ENCODE measurements around the gene VIPR2. TPM values are rescaled to one million over a fixed set of nuclear protein-coding genes. Genes with fewer than 3 reads are reported as not detected.

VIPR2 gene
- total RNA-seq, 1 experiment from 2014 or later, result not detected

DNA sequence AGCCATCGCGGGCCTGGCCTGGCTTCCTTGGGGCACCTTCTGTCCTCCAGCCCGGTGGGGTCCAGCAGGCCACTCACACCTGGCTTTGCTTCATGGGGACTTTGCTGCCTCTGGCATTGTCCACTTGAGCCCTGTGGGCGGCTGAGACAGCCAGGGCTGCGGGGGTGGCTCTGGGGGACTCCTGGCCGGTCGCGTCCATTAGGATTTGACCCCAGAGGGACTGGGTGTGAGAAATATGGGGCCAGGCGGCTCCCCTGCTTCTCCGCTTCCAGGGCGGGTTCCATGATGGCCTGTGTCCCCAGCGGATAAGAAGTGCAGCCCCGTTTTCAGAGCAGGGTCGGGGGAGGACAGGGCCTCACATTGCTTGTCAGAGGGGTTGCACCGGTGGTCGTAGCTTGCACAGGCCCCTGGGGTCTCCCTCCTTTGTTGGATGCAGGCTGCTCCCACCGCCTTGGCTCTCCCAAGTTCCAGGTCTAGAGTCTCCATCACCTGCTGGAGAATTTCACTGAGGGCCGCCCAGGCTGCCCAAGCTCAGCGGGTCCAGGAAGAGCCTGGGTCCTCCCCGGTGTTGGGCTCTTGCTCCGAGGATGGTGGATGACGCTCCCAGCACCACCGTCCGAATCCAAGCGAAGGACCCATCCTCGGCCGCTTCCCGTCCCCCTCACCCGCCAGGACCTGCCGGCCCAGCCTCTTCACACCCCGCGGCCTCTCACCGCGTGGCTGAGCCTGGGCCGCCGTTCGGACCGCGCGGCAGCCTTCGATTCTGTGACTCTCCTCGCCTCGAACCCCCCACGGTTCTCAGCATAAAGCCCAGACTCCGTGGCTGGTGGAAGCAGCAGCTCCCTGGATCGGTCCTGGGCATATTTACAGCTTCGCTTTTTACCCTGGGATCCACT is 148.2 kb downstream of the VIPR2 start:
- no peak overlapping the region for H3K4me3 ChIP-seq (ENCODE audit: low read length)
- no peaks in the 10 kb centered on the region for H3K79me2 ChIP-seq (ENCODE audit: low read length)
- H3K4me1 ChIP-seq (ENCODE audit: low read length), result no peaks in the 10 kb centered on the region
- no peak overlapping the region for H3K9ac ChIP-seq (ENCODE audit: low read length)
- no peaks in the 10 kb centered on the region for H4K20me1 ChIP-seq (ENCODE audit: insufficient read depth, low read depth, low read length)
- no peaks in the 10 kb centered on the region for H3K9me2 ChIP-seq (replicated peaks; ENCODE audit: insufficient read depth, low read length)
- H3K36me3 ChIP-seq (ENCODE audit: insufficient read depth, low read length), result no peaks in the 10 kb centered on the region
- H2AFZ ChIP-seq (ENCODE audit: low read length), result no peak overlapping the region
- H3K27me3 ChIP-seq (ENCODE audit: low read length), result no peaks in the 10 kb centered on the region
- no peak overlapping the region for H3K27ac ChIP-seq (ENCODE audit: low read length)
- H3K9me3 ChIP-seq (ENCODE audit: low read length), result no peaks in the 10 kb centered on the region
- no peak for DNase-seq
- no peak overlapping the region for H3K4me2 ChIP-seq (ENCODE audit: low read depth, low read length, poor library complexity, severe bottlenecking)

- H3K9me3 ChIP-seq (ENCODE audit: low read length), result no peaks in the 10 kb centered on the region
- H3K36me3 ChIP-seq (ENCODE audit: insufficient read depth, low read length), result no peaks in the 10 kb centered on the region
- no peaks in the 10 kb centered on the region for H3K4me1 ChIP-seq (ENCODE audit: low read length)
- no peak overlapping the region for H3K9ac ChIP-seq (ENCODE audit: low read length)
- H3K4me3 ChIP-seq (ENCODE audit: low read length), result no peak overlapping the region
- H3K27ac ChIP-seq (ENCODE audit: low read length), result no peak overlapping the region
- H3K27me3 ChIP-seq (ENCODE audit: low read length), result no peaks in the 10 kb centered on the region
- no peaks in the 10 kb centered on the region for H3K9me2 ChIP-seq (replicated peaks; ENCODE audit: insufficient read depth, low read length)
- DNase-seq, result no peak
- H4K20me1 ChIP-seq (ENCODE audit: insufficient read depth, low read depth, low read length), result no peaks in the 10 kb centered on the region
- H3K4me2 ChIP-seq (ENCODE audit: low read depth, low read length, poor library complexity, severe bottlenecking), result no peak overlapping the region
- H2AFZ ChIP-seq (ENCODE audit: low read length), result no peak overlapping the region
- no peaks in the 10 kb centered on the region for H3K79me2 ChIP-seq (ENCODE audit: low read length)
Measured at GRCh38 chr7:158995514-158995913, 149.2 kb downstream of the VIPR2 start.

DNA sequence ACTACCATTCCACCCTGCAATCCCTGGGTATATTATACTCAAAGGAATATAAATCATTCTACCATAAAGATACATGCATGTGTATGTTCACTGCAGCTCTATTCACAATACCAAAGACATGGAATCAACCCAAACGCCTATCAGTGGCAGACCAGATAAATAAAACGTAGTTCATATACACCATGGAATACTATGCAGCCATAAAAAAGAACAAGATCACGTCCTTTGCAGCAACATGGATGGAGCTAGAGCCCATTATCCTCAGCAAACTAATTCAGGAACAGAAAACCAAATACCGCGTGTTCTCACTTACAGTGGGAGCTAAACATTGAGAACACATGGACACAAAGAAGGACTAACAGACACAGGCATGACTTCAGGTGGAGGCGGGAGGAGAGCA is 150.0 kb downstream of the VIPR2 start:
- H3K4me3 ChIP-seq (ENCODE audit: low read length), result no peak overlapping the region
- no peak for DNase-seq
- no peaks in the 10 kb centered on the region for H3K79me2 ChIP-seq (ENCODE audit: low read length)
- H3K27me3 ChIP-seq (ENCODE audit: low read length), result no peaks in the 10 kb centered on the region
- no peaks in the 10 kb centered on the region for H4K20me1 ChIP-seq (ENCODE audit: insufficient read depth, low read depth, low read length)
- no peaks in the 10 kb centered on the region for H3K36me3 ChIP-seq (ENCODE audit: insufficient read depth, low read length)
- no peaks in the 10 kb centered on the region for H3K4me1 ChIP-seq (ENCODE audit: low read length)
- H3K9me3 ChIP-seq (ENCODE audit: low read length), result no peaks in the 10 kb centered on the region
- no peak overlapping the region for H2AFZ ChIP-seq (ENCODE audit: low read length)
- no peak overlapping the region for H3K9ac ChIP-seq (ENCODE audit: low read length)
- H3K9me2 ChIP-seq (replicated peaks; ENCODE audit: insufficient read depth, low read length), result no peaks in the 10 kb centered on the region
- H3K4me2 ChIP-seq (ENCODE audit: low read depth, low read length, poor library complexity, severe bottlenecking), result no peak overlapping the region
- H3K27ac ChIP-seq (ENCODE audit: low read length), result no peak overlapping the region

DNA sequence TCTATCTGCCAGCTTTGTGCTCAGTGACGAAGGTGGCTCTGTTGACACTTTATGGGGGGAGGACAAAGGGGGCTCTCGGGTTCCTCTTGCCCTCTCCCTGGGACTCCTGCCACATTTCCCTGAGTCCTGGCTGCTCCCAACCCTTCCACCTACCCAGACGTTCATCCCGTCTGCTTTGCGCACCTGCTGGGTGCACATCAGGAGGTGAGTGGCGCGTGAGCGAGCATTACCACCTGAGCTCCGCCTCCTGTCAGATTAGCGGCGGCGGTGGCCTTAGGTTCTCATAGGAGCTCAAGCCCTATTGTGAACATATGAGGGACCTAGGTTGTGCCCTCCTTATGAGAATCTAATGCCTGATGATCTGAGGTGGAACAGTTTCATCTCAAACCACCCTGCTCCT is 151.1 kb downstream of the VIPR2 start:
- Histone ChIP-seq H3K4me3 (ENCODE audit: low read length) (no peak overlapping the region), H3K27me3 (ENCODE audit: low read length) (no peaks in the 10 kb centered on the region), H3K9ac (ENCODE audit: low read length) (no peak overlapping the region), H3K9me2 (replicated peaks; ENCODE audit: insufficient read depth, low read length) (peaks cover under 1% of the 10 kb centered on the region; the same call in 1 of the 2 replicates), H3K4me1 (ENCODE audit: low read length) (no peaks in the 10 kb centered on the region), H2AFZ (ENCODE audit: low read length) (no peak overlapping the region), H3K27ac (ENCODE audit: low read length) (no peak overlapping the region), H3K9me3 (ENCODE audit: low read length) (no peaks in the 10 kb centered on the region), H3K36me3 (ENCODE audit: insufficient read depth, low read length) (no peaks in the 10 kb centered on the region), H3K4me2 (ENCODE audit: low read depth, low read length, poor library complexity, severe bottlenecking) (no peak overlapping the region), H4K20me1 (ENCODE audit: insufficient read depth, low read depth, low read length) (no peaks in the 10 kb centered on the region), H3K79me2 (ENCODE audit: low read length) (no peaks in the 10 kb centered on the region)
- no peak for DNase-seq

- H3K9ac ChIP-seq (ENCODE audit: low read length), result no peak overlapping the region
- no peaks in the 10 kb centered on the region for H3K4me1 ChIP-seq (ENCODE audit: low read length)
- no peaks in the 10 kb centered on the region for H4K20me1 ChIP-seq (ENCODE audit: insufficient read depth, low read depth, low read length)
- no peaks in the 10 kb centered on the region for H3K79me2 ChIP-seq (ENCODE audit: low read length)
- H3K9me3 ChIP-seq (ENCODE audit: low read length), result peaks cover 4% of the 10 kb centered on the region; the same call in 1 of the 2 replicates
- no peak overlapping the region for H3K4me3 ChIP-seq (ENCODE audit: low read length)
- H3K36me3 ChIP-seq (ENCODE audit: insufficient read depth, low read length), result no peaks in the 10 kb centered on the region
- H3K27me3 ChIP-seq (ENCODE audit: low read length), result no peaks in the 10 kb centered on the region
- no peak overlapping the region for H3K27ac ChIP-seq (ENCODE audit: low read length)
- no peak for DNase-seq
- peaks cover 4% of the 10 kb centered on the region; the same call in 1 of the 2 replicates for H3K9me2 ChIP-seq (replicated peaks; ENCODE audit: insufficient read depth, low read length)
- H2AFZ ChIP-seq (ENCODE audit: low read length), result no peak overlapping the region
- H3K4me2 ChIP-seq (ENCODE audit: low read depth, low read length, poor library complexity, severe bottlenecking), result no peak overlapping the region
Measured at GRCh38 chr7:158992759-158993158, 151.9 kb downstream of the VIPR2 start.

DNA sequence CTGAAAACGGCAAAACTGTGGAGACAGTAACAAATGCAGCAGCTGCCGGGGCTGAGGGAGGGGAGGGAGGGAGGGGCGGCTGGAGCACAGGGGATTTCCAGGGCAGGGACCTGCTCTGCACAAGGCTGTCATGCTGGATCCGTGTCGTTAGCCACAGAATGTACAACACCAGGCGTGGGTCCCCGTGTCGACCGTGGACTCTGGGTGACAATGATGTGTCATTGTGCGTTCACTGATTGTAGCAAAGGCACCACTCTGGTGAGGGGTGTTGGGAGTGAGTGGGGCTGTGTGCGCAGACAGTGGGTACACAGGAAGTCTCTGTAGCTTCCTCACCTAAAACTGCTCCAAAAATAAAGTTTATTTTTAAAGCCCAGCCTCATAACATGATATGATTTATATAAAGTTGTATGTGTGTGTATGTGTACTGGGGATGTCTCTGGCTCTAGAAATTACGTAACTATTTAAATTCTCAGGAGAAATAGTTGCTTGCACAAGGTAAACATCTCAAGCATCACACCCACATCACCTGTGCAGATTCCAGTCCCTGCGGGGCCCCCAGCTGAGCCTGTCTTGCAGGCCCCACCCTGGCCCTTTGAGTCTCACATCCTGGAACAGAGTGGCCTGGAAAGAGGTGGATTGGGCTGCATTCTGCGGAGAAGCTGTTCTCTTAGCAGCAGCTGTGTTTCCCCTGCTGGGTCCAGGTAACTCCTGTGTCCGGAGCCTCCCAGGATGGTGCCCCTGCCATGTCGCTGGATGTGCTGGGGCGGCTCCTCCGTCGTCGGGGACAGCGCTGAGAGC is 152.6 kb downstream of the VIPR2 start:
- Histone ChIP-seq H3K9me3 (ENCODE audit: low read length) (peaks cover 8% of the 10 kb centered on the region; the same call in 1 of the 2 replicates), H3K79me2 (ENCODE audit: low read length) (no peaks in the 10 kb centered on the region), H2AFZ (ENCODE audit: low read length) (no peak overlapping the region), H3K27ac (ENCODE audit: low read length) (no peak overlapping the region), H3K36me3 (ENCODE audit: insufficient read depth, low read length) (no peaks in the 10 kb centered on the region), H3K27me3 (ENCODE audit: low read length) (no peaks in the 10 kb centered on the region), H3K9me2 (replicated peaks; ENCODE audit: insufficient read depth, low read length) (peaks cover 4% of the 10 kb centered on the region; the same call in 1 of the 2 replicates), H3K4me3 (ENCODE audit: low read length) (no peak overlapping the region), H3K9ac (ENCODE audit: low read length) (no peak overlapping the region), H3K4me1 (ENCODE audit: low read length) (no peaks in the 10 kb centered on the region), H4K20me1 (ENCODE audit: insufficient read depth, low read depth, low read length) (no peaks in the 10 kb centered on the region), H3K4me2 (ENCODE audit: low read depth, low read length, poor library complexity, severe bottlenecking) (no peak overlapping the region)
- no peak for DNase-seq

- peaks cover 4% of the 10 kb centered on the region; the same call in 1 of the 2 replicates for H3K9me2 ChIP-seq (replicated peaks; ENCODE audit: insufficient read depth, low read length)
- H3K9ac ChIP-seq (ENCODE audit: low read length), result no peak overlapping the region
- H3K4me2 ChIP-seq (ENCODE audit: low read depth, low read length, poor library complexity, severe bottlenecking), result no peak overlapping the region
- no peaks in the 10 kb centered on the region for H3K27me3 ChIP-seq (ENCODE audit: low read length)
- no peaks in the 10 kb centered on the region for H4K20me1 ChIP-seq (ENCODE audit: insufficient read depth, low read depth, low read length)
- DNase-seq, result no peak
- no peak overlapping the region for H3K27ac ChIP-seq (ENCODE audit: low read length)
- H3K79me2 ChIP-seq (ENCODE audit: low read length), result no peaks in the 10 kb centered on the region
- no peaks in the 10 kb centered on the region; the same call in 1 of the 2 replicates for H3K4me1 ChIP-seq (ENCODE audit: low read length)
- H3K4me3 ChIP-seq (ENCODE audit: low read length), result no peak overlapping the region
- H3K36me3 ChIP-seq (ENCODE audit: insufficient read depth, low read length), result no peaks in the 10 kb centered on the region
- peaks cover 14% of the 10 kb centered on the region; the same call in 1 of the 2 replicates for H3K9me3 ChIP-seq (ENCODE audit: low read length)
- no peak overlapping the region for H2AFZ ChIP-seq (ENCODE audit: low read length)
Measured at GRCh38 chr7:158988996-158989395, 155.7 kb downstream of the VIPR2 start.

- Histone ChIP-seq H3K9me3 (ENCODE audit: low read length) (peaks cover 20% of the 10 kb centered on the region), H3K9me2 (replicated peaks; ENCODE audit: insufficient read depth, low read length) (peaks cover 4% of the 10 kb centered on the region; the same call in 1 of the 2 replicates), H3K36me3 (ENCODE audit: insufficient read depth, low read length) (no peaks in the 10 kb centered on the region), H3K79me2 (ENCODE audit: low read length) (no peaks in the 10 kb centered on the region), H3K4me2 (ENCODE audit: low read depth, low read length, poor library complexity, severe bottlenecking) (no peak overlapping the region), H3K27ac (ENCODE audit: low read length) (no peak overlapping the region), H3K27me3 (ENCODE audit: low read length) (no peaks in the 10 kb centered on the region), H3K4me3 (ENCODE audit: low read length) (no peak overlapping the region), H4K20me1 (ENCODE audit: insufficient read depth, low read depth, low read length) (no peaks in the 10 kb centered on the region), H3K9ac (ENCODE audit: low read length) (no peak overlapping the region), H3K4me1 (ENCODE audit: low read length) (no peaks in the 10 kb centered on the region; the same call in 1 of the 2 replicates), H2AFZ (ENCODE audit: low read length) (no peak overlapping the region)
- no peak for DNase-seq
Measured at GRCh38 chr7:158988302-158988862, 156.3 kb downstream of the VIPR2 start.

Measured in Karpas-422 (cell line).